ENCODE data around the gene SSX2IP. TPM values are rescaled to one million over a fixed set of nuclear protein-coding genes. Genes with fewer than 3 reads are reported as not detected.

Gene SSX2IP
- total and polyA plus RNA-seq, 2 experiments from 2014 or later = 23.2 to 28.4 TPM

DNA sequence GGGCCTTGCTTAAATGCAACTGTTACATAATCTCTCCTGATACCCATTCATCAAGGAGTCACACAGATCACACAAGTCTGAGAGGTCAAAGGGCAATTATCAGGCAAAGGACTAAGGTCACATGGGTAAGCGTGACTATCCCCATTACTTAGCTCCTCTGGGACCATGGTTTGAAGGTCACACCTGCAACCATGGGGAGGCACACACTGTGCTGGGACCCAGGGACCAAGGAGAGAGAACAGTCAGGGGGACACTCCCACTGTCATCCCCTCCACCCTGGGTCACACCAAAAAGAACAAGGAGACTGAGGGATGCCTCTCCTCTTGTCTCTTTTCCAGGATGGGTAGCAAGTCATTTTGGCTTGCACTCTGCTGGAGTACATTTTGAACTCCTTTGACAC, 85.1 kb downstream of the SSX2IP start:
- Mint-ChIP-seq H3K4me3 (no peak overlapping the region), H3K9me3 (peaks cover 42% of the 10 kb centered on the region), H3K27ac (no peak overlapping the region), H3K27me3 (ENCODE audit: insufficient read depth, low read depth, poor library complexity) (no peaks in the 10 kb centered on the region), H3K36me3 (ENCODE audit: low read depth) (peaks cover 30% of the 10 kb centered on the region), H3K4me1 (no peaks in the 10 kb centered on the region)
- ATAC-seq (no peak), DNase-seq (ENCODE audit: low spot score) (no peak)
- Histone ChIP-seq H3K36me3 (ENCODE audit: insufficient read depth) (peaks cover 3% of the 10 kb centered on the region; the same call in 1 of the 2 replicates), H3K27me3 (ENCODE audit: insufficient read depth) (no peaks in the 10 kb centered on the region), H3F3A (replicated peaks; ENCODE audit: low read depth) (no peaks in the 10 kb centered on the region), H3K9me2 (ENCODE audit: insufficient read depth) (no peaks in the 10 kb centered on the region), H2AFZ (no peak overlapping the region), H3K79me2 (replicated peaks; ENCODE audit: insufficient read depth) (no peaks in the 10 kb centered on the region), H4K20me1 (replicated peaks; ENCODE audit: insufficient read depth) (no peaks in the 10 kb centered on the region), H3K27ac (ENCODE audit: low read depth) (no peak overlapping the region), H3K4me3 (no peak overlapping the region), H3K4me2 (no peak overlapping the region), H3K4me1 (ENCODE audit: insufficient read depth) (no peaks in the 10 kb centered on the region)
- TF ChIP-seq, protein P1, sequence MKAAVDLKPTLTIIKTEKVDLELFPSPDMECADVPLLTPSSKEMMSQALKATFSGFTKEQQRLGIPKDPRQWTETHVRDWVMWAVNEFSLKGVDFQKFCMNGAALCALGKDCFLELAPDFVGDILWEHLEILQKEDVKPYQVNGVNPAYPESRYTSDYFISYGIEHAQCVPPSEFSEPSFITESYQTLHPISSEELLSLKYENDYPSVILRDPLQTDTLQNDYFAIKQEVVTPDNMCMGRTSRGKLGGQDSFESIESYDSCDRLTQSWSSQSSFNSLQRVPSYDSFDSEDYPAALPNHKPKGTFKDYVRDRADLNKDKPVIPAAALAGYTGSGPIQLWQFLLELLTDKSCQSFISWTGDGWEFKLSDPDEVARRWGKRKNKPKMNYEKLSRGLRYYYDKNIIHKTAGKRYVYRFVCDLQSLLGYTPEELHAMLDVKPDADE (IDR thresholded peaks at IDR 0.05) = no peak
- TF ChIP-seq ZNF114 (CRISPR knock-in tag; IDR thresholded peaks at IDR 0.05) = no peak
- no peak for TF ChIP-seq POLR2AphosphoS5 (IDR thresholded peaks at IDR 0.05; ENCODE audit: low read depth)
- no peak for TF ChIP-seq STAT1 (IDR thresholded peaks at IDR 0.05; ENCODE audit: unreplicated experiment)
- no peak for TF ChIP-seq JUNB (IDR thresholded peaks at IDR 0.05; ENCODE audit: unreplicated experiment)
- TF ChIP-seq, protein P2, sequence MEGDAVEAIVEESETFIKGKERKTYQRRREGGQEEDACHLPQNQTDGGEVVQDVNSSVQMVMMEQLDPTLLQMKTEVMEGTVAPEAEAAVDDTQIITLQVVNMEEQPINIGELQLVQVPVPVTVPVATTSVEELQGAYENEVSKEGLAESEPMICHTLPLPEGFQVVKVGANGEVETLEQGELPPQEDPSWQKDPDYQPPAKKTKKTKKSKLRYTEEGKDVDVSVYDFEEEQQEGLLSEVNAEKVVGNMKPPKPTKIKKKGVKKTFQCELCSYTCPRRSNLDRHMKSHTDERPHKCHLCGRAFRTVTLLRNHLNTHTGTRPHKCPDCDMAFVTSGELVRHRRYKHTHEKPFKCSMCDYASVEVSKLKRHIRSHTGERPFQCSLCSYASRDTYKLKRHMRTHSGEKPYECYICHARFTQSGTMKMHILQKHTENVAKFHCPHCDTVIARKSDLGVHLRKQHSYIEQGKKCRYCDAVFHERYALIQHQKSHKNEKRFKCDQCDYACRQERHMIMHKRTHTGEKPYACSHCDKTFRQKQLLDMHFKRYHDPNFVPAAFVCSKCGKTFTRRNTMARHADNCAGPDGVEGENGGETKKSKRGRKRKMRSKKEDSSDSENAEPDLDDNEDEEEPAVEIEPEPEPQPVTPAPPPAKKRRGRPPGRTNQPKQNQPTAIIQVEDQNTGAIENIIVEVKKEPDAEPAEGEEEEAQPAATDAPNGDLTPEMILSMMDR (conservative IDR thresholded peaks at IDR 0.05; ENCODE audit: low read depth in 2 of 2) = no peak
- TF ChIP-seq, protein P3, sequence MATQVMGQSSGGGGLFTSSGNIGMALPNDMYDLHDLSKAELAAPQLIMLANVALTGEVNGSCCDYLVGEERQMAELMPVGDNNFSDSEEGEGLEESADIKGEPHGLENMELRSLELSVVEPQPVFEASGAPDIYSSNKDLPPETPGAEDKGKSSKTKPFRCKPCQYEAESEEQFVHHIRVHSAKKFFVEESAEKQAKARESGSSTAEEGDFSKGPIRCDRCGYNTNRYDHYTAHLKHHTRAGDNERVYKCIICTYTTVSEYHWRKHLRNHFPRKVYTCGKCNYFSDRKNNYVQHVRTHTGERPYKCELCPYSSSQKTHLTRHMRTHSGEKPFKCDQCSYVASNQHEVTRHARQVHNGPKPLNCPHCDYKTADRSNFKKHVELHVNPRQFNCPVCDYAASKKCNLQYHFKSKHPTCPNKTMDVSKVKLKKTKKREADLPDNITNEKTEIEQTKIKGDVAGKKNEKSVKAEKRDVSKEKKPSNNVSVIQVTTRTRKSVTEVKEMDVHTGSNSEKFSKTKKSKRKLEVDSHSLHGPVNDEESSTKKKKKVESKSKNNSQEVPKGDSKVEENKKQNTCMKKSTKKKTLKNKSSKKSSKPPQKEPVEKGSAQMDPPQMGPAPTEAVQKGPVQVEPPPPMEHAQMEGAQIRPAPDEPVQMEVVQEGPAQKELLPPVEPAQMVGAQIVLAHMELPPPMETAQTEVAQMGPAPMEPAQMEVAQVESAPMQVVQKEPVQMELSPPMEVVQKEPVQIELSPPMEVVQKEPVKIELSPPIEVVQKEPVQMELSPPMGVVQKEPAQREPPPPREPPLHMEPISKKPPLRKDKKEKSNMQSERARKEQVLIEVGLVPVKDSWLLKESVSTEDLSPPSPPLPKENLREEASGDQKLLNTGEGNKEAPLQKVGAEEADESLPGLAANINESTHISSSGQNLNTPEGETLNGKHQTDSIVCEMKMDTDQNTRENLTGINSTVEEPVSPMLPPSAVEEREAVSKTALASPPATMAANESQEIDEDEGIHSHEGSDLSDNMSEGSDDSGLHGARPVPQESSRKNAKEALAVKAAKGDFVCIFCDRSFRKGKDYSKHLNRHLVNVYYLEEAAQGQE (IDR thresholded peaks at IDR 0.05; ENCODE audit: unreplicated experiment) = no peak
- no peak for TF ChIP-seq EZH2 (IDR thresholded peaks at IDR 0.05; ENCODE audit: low read depth, unreplicated experiment)
- TF ChIP-seq, protein P4, sequence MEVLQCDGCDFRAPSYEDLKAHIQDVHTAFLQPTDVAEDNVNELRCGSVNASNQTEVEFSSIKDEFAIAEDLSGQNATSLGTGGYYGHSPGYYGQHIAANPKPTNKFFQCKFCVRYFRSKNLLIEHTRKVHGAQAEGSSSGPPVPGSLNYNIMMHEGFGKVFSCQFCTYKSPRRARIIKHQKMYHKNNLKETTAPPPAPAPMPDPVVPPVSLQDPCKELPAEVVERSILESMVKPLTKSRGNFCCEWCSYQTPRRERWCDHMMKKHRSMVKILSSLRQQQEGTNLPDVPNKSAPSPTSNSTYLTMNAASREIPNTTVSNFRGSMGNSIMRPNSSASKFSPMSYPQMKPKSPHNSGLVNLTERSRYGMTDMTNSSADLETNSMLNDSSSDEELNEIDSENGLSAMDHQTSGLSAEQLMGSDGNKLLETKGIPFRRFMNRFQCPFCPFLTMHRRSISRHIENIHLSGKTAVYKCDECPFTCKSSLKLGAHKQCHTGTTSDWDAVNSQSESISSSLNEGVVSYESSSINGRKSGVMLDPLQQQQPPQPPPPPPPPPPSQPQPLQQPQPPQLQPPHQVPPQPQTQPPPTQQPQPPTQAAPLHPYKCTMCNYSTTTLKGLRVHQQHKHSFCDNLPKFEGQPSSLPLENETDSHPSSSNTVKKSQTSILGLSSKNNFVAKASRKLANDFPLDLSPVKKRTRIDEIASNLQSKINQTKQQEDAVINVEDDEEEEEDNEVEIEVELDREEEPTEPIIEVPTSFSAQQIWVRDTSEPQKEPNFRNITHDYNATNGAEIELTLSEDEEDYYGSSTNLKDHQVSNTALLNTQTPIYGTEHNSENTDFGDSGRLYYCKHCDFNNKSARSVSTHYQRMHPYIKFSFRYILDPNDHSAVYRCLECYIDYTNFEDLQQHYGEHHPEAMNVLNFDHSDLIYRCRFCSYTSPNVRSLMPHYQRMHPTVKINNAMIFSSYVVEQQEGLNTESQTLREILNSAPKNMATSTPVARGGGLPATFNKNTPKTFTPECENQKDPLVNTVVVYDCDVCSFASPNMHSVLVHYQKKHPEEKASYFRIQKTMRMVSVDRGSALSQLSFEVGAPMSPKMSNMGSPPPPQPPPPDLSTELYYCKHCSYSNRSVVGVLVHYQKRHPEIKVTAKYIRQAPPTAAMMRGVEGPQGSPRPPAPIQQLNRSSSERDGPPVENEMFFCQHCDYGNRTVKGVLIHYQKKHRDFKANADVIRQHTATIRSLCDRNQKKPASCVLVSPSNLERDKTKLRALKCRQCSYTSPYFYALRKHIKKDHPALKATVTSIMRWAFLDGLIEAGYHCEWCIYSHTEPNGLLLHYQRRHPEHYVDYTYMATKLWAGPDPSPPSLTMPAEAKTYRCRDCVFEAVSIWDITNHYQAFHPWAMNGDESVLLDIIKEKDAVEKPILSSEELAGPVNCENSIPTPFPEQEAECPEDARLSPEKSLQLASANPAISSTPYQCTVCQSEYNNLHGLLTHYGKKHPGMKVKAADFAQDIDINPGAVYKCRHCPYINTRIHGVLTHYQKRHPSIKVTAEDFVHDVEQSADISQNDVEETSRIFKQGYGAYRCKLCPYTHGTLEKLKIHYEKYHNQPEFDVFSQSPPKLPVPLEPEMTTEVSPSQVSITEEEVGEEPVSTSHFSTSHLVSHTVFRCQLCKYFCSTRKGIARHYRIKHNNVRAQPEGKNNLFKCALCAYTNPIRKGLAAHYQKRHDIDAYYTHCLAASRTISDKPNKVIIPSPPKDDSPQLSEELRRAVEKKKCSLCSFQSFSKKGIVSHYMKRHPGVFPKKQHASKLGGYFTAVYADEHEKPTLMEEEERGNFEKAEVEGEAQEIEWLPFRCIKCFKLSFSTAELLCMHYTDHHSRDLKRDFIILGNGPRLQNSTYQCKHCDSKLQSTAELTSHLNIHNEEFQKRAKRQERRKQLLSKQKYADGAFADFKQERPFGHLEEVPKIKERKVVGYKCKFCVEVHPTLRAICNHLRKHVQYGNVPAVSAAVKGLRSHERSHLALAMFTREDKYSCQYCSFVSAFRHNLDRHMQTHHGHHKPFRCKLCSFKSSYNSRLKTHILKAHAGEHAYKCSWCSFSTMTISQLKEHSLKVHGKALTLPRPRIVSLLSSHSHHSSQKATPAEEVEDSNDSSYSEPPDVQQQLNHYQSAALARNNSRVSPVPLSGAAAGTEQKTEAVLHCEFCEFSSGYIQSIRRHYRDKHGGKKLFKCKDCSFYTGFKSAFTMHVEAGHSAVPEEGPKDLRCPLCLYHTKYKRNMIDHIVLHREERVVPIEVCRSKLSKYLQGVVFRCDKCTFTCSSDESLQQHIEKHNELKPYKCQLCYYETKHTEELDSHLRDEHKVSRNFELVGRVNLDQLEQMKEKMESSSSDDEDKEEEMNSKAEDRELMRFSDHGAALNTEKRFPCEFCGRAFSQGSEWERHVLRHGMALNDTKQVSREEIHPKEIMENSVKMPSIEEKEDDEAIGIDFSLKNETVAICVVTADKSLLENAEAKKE (CRISPR knock-in tag; IDR thresholded peaks at IDR 0.05) = no peak
- no peak for TF ChIP-seq ZNF331 (CRISPR knock-in tag; IDR thresholded peaks at IDR 0.05; ENCODE audit: low read depth)
- TF ChIP-seq NANOG (IDR thresholded peaks at IDR 0.05; ENCODE audit: borderline replicate concordance) = no peak
- TF ChIP-seq CREB1 (CRISPR knock-in tag; IDR thresholded peaks at IDR 0.05; ENCODE audit: low read depth) = no peak
